SH-SY5Y (cell line): Measurements from ENCODE around the gene TEKT3.

Source experiments
- GATA2 ChIP-seq: IDR thresholded peaks from 2 replicates; pipeline ENCODE4 v1.6.1; 2011; ENCODE audit warnings: mild to moderate bottlenecking, low read depth, low read length
- GATA3 ChIP-seq: IDR thresholded peaks from 2 replicates; pipeline ENCODE4 v1.6.1; 2011; ENCODE audit warnings: low read depth, mild to moderate bottlenecking, low read length, moderate library complexity

DNA sequence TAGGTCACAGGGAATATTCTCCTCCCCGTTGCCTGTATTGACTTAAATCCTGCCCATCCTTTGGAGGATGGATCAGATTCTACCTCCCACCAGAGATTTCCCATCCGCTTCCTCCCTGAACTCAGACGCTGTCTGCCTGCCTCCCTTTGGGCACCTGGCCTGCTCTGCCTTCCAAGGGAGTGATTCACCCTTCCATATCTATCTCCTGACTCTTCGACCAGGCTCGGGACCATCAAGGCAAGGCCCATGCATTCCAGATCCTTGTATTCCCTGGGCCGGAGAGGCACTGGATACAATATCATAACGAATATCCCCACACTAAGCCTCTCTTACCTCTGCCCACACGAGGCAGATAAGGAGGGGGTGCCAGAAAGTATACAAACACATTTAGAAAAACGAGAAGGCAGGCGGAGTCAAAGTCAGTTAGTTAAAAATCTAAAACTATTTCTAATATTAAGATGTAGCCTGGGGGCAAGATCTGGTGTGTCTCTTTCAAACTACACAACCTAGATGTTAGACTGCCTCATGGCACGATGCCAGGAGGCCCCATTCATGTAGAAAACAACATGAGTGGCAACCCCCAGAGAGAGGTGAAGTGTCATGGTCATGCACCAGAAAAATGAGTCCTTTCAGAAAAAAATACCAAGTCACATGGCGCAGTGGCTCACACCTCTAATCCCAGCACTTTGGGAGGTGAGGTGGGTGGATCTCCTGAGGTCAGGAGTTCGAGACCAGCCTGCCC, 85.5 kb downstream of the TEKT3 start:
- TF ChIP-seq GATA3 (no peak), GATA2 (no peak)
